Liver (tissue), 9 donors: ENCODE measurements around the gene VPREB1. TPM values are rescaled to one million over a fixed set of nuclear protein-coding genes. Genes with fewer than 3 reads are reported as not detected.

Experiments used
- DNase-seq: peaks from one replicate; pipeline ENCODE4 v3.0.0-alpha.2; 2017; ENCODE audit warnings: low spot score
- H3K27ac ChIP-seq, 2 donors: one replicate each; pipeline ENCODE4 v1.7.0; 2013; ENCODE audit warnings: inconsistent platforms in 2 of 2, low read length in 2 of 2, control low read depth in 1 of 2, low read depth in 1 of 2, mild to moderate bottlenecking in 1 of 2
- H3K27me3 ChIP-seq, 4 donors: one replicate each; pipeline versions ENCODE4 v1.6.1 to v1.7.0; 2013; ENCODE audit warnings: low read length in 3 of 4, inconsistent platforms in 1 of 4, mild to moderate bottlenecking in 1 of 4, moderate library complexity in 1 of 4; ENCODE audit not compliant: control insufficient read depth in 4 of 4, insufficient read depth in 4 of 4
- H3K36me3 ChIP-seq, 4 donors: one replicate each; pipeline versions ENCODE4 v1.6.1 to v1.7.0; 2013; ENCODE audit warnings: low read length in 3 of 4, mild to moderate bottlenecking in 3 of 4, low read depth in 1 of 4, moderate library complexity in 1 of 4; ENCODE audit not compliant: control insufficient read depth in 4 of 4, insufficient read depth in 3 of 4
- H3K4me1 ChIP-seq, 4 donors: one replicate each; pipeline versions ENCODE4 v1.6.1 to v1.7.0; 2013; ENCODE audit warnings: low read length in 3 of 4, mild to moderate bottlenecking in 3 of 4, moderate library complexity in 1 of 4; ENCODE audit not compliant: control insufficient read depth in 4 of 4, insufficient read depth in 4 of 4
- H3K4me3 ChIP-seq, 3 donors: one replicate each; pipeline versions ENCODE4 v1.6.1 to v1.7.0; 2013; ENCODE audit warnings: low read length in 3 of 3, control low read depth in 1 of 3, low read depth in 1 of 3, mild to moderate bottlenecking in 1 of 3
- H3K9ac ChIP-seq, 2 donors: one replicate each; pipeline ENCODE4 v1.7.0; 2013; ENCODE audit warnings: low read length in 2 of 2, mild to moderate bottlenecking in 2 of 2, moderate library complexity in 2 of 2, control low read depth in 1 of 2, low read depth in 1 of 2
- H3K9me3 ChIP-seq, 4 donors: one replicate each; pipeline versions ENCODE4 v1.6.1 to v1.7.0; 2013; ENCODE audit warnings: low read length in 3 of 4; ENCODE audit not compliant: control insufficient read depth in 4 of 4
- ATF3 ChIP-seq: IDR thresholded peaks from 2 replicates; pipeline ENCODE4 v1.6.1; 2016; ENCODE audit warnings: antibody characterized with exemption
- CTCF ChIP-seq: fragments of 150-350 bp; IDR thresholded peaks from 2 replicates; pipeline ENCODE4 v1.5.1; 2017; ENCODE audit warnings: improper control_type of control experiment, low read depth, low read length; ENCODE audit not compliant: missing input control
- EGR1 ChIP-seq, 2 donors: IDR thresholded peaks; 2 replicates each; pipeline ENCODE4 v1.6.1; 2016 to 2018; ENCODE audit warnings: antibody characterized with exemption in 2 of 2, low read depth in 2 of 2
- FOXA1 ChIP-seq: IDR thresholded peaks from 2 replicates; pipeline ENCODE4 v1.6.1; 2016; ENCODE audit warnings: antibody characterized with exemption
- FOXA2 ChIP-seq: IDR thresholded peaks from 2 replicates; pipeline ENCODE4 v1.6.1; 2016; ENCODE audit warnings: antibody characterized with exemption
- GABPA ChIP-seq, 2 donors: IDR thresholded peaks in 1 of 2; conservative IDR thresholded peaks in 1 of 2; 2 replicates each; pipeline ENCODE4 v1.6.1; 2016; ENCODE audit warnings: antibody characterized with exemption in 2 of 2, mild to moderate bottlenecking in 1 of 2, moderate library complexity in 1 of 2
- HNF4A ChIP-seq, 2 donors: conservative IDR thresholded peaks; 2 replicates each; pipeline ENCODE4 v1.6.1; 2016; ENCODE audit warnings: antibody characterized with exemption in 2 of 2, mild to moderate bottlenecking in 2 of 2
- HNF4G ChIP-seq: IDR thresholded peaks from 2 replicates; pipeline ENCODE4 v1.6.1; 2016; ENCODE audit warnings: antibody characterized with exemption
- JUND ChIP-seq, 2 donors: IDR thresholded peaks; 2 replicates each; pipeline ENCODE4 v1.6.1; 2016; ENCODE audit warnings: antibody characterized with exemption in 2 of 2
- MAX ChIP-seq: IDR thresholded peaks from 2 replicates; pipeline ENCODE4 v1.6.1; 2016; ENCODE audit warnings: antibody characterized with exemption
- NR2F2 ChIP-seq: IDR thresholded peaks from 2 replicates; pipeline ENCODE4 v1.6.1; 2016; ENCODE audit warnings: antibody characterized with exemption
- RAD21 ChIP-seq, 2 donors: IDR thresholded peaks; 2 replicates each; pipeline ENCODE4 v1.6.1; 2016; ENCODE audit warnings: antibody characterized with exemption in 2 of 2, mild to moderate bottlenecking in 2 of 2
- REST ChIP-seq: IDR thresholded peaks from 2 replicates; pipeline ENCODE4 v1.6.1; 2016; ENCODE audit warnings: antibody characterized with exemption, mild to moderate bottlenecking
- RXRA ChIP-seq, 2 donors: IDR thresholded peaks; 2 replicates each; pipeline ENCODE4 v1.6.1; 2017 to 2018; ENCODE audit warnings: antibody characterized with exemption in 2 of 2, mild to moderate bottlenecking in 1 of 2
- SP1 ChIP-seq: IDR thresholded peaks from 2 replicates; pipeline ENCODE4 v1.6.1; 2018; ENCODE audit warnings: antibody characterized with exemption, mild to moderate bottlenecking
- TAF1 ChIP-seq: conservative IDR thresholded peaks from 2 replicates; pipeline ENCODE4 v1.6.1; 2016; ENCODE audit warnings: antibody characterized with exemption, mild to moderate bottlenecking
- YY1 ChIP-seq: IDR thresholded peaks from 2 replicates; pipeline ENCODE4 v1.6.1; 2016; ENCODE audit warnings: antibody characterized with exemption, mild to moderate bottlenecking
- ZBTB33 ChIP-seq: IDR thresholded peaks from 2 replicates; pipeline ENCODE4 v1.6.1; 2016; ENCODE audit warnings: antibody characterized with exemption
- WGBS: extraction: QIAGEN DNeasy Blood & Tissue Kit; methylation state at CpG from one replicate; pipeline ENCODE4 v1.1.7; 2013; 5-methylcytosine and 5-hydroxymethylcytosine counted together
- polyA plus RNA-seq, 2 donors: library from polyadenylated mRNA; stranded (reverse) in 1 of 2; unstranded in 1 of 2; fragments of 200-250 nt in 1 of 2; fragments of >200 nt in 1 of 2; fragmentation: Nextera tagmentation in 1 of 2; extraction: Ambion mirVana in 1 of 2; gene quantifications; one replicate each; pipeline versions ENCODE4 v1.2.1 to v1.2.3, GENCODE V29; 2013 to 2015
- total RNA-seq, 2 donors: library from RNA; depleted of rRNA; stranded (reverse); fragments of >200 nt; gene quantifications; one replicate each; pipeline ENCODE4 v1.2.3, GENCODE V29; 2014
- donor health status: healthy.
- donor health status: healthy.
- donor health status: healthy.
- donor health status: healthy.
- donor health status: healthy.

VPREB1 gene
- total and polyA plus RNA-seq, 4 donors: 1.1 TPM; not detected in 3

- H3K4me1 ChIP-seq: no peaks in the 10 kb centered on the region
- peaks cover 0 to 2% (median 0%) of the 10 kb centered on the region in 4 donors for H3K27me3 ChIP-seq
- no peak for DNase-seq
- H3K4me3 ChIP-seq: no peak overlapping the region
- no peaks in the 10 kb centered on the region for H3K36me3 ChIP-seq
- no peak overlapping the region for H3K9ac ChIP-seq
- 89% methylated on average over 5 of the region's 5 CpGs for WGBS
- H3K27ac ChIP-seq: no peak overlapping the region
- H3K9me3 ChIP-seq: no peaks in the 10 kb centered on the region
- TF ChIP-seq YY1 (no peak), REST (no peak), ZBTB33 (no peak), JUND (IDR thresholded peaks at IDR 0.05) (no peak), HNF4G (no peak), RXRA (IDR thresholded peaks at IDR 0.05) (no peak), EGR1 (IDR thresholded peaks at IDR 0.05; ENCODE audit: low read depth in 2 of 2) (no peak), RAD21 (IDR thresholded peaks at IDR 0.05) (no peak), MAX (no peak), GABPA (IDR thresholded peaks at IDR 0.05 in 1 of 2, conservative IDR thresholded peaks at IDR 0.05 in 1 of 2) (no peak), TAF1 (no peak), NR2F2 (no peak), ATF3 (no peak), HNF4A (conservative IDR thresholded peaks at IDR 0.05) (no peak), CTCF (no peak), FOXA1 (no peak), FOXA2 (no peak), SP1 (no peak)
These were observed 11.5 kb upstream of the VPREB1 start for GRCh38 chr22:22233081-22233480.
